GM12878 (cell line): ENCODE measurements around the gene SLC38A5. TPM values are rescaled to one million over a fixed set of nuclear protein-coding genes. Genes with fewer than 3 reads are reported as not detected.
A peak's percentile ranks its signal among the peaks of the same experiment; 100 is the strongest.

Experiments
- ATAC-seq: fragments of 200-7000 bp; cut with Tn5 transposase; 3 replicates; pipeline ENCODE4 v1.9.1; 2020; ENCODE audit warnings: mild to moderate bottlenecking, moderate library complexity
- BruUV-seq: library from RNA; stranded (reverse); fragments of 400-500 nt; replicated peaks from 2 replicates; lab custom pipeline; 2021; lab: Mats Ljungman, UMichigan
- CTCF ChIA-PET: fragments of 300-600 bp; sonication (Branson Sonifier 250); formaldehyde crosslinking; extraction: SDS; loops from one replicate; lab custom pipeline; 2021; ENCODE audit warnings: inconsistent platforms; lab: Yijun Ruan, JAX
- POLR2A ChIA-PET: fragments of 350-600 bp; formaldehyde crosslinking; extraction: SDS; loops from one replicate; lab custom pipeline; 2021; ENCODE audit warnings: inconsistent platforms; lab: Charles Lee
- RAD21 ChIA-PET: fragments of 300-600 bp; sonication (Branson Sonifier 250); formaldehyde crosslinking; loops from one replicate; lab custom pipeline; 2023; ENCODE audit warnings: antibody characterized with exemption; ENCODE audit not compliant: unreplicated experiment; lab: Charles Lee
- SMC1A ChIA-PET: fragments of 300-600 bp; sonication (Branson Sonifier 250); formaldehyde crosslinking; loops from one replicate; lab custom pipeline; 2023; ENCODE audit not compliant: unreplicated experiment, uncharacterized antibody; lab: Charles Lee
- DNase-seq: peaks from one replicate; pipeline ENCODE4 v3.0.0-alpha.2; 2011; ENCODE audit warnings: low read depth, low spot score
- FAIRE-seq: peaks from 3 replicates; lab custom pipeline; 2011; peaks lifted over from hg19 to GRCh38; lab: Jason Lieb, UNC
- H2AFZ ChIP-seq: 2 replicates; pipeline ENCODE4 v1.6.0; 2011; ENCODE audit warnings: low read depth, low read length, control low read depth; ENCODE audit not compliant: control insufficient read depth
- H3K27ac ChIP-seq: 2 replicates; pipeline ENCODE4 v1.5.1; 2011; ENCODE audit warnings: control low read depth; ENCODE audit not compliant: control insufficient read depth, insufficient read depth
- H3K27me3 ChIP-seq, 2 experiments: replicated peaks in 1 of 2; 2 replicates each; pipeline versions ENCODE4 v1.6.0 to v1.6.1; 2011; ENCODE audit warnings: low read length in 1 of 2; ENCODE audit not compliant: control insufficient read depth in 2 of 2, insufficient read depth in 2 of 2
- H3K36me3 ChIP-seq, 2 experiments: 2 replicates each; pipeline ENCODE4 v1.5.1; 2011; ENCODE audit warnings: low read length in 1 of 2; ENCODE audit not compliant: control insufficient read depth in 2 of 2, insufficient read depth in 2 of 2
- H3K4me1 ChIP-seq: 2 replicates; pipeline ENCODE4 v1.6.1; 2011; ENCODE audit warnings: mild to moderate bottlenecking, low read length, moderate library complexity, mixed read lengths; ENCODE audit not compliant: control insufficient read depth, insufficient read depth
- H3K4me2 ChIP-seq: 2 replicates; pipeline ENCODE4 v1.6.0; 2011; ENCODE audit warnings: control low read depth; ENCODE audit not compliant: control insufficient read depth, insufficient read depth
- H3K4me3 ChIP-seq: fragments of 200-600 bp; sonication (generic); 2 replicates; pipeline ENCODE4 v1.5.1; 2016
- H3K79me2 ChIP-seq: 2 replicates; pipeline ENCODE4 v1.6.0; 2011; ENCODE audit warnings: low read length; ENCODE audit not compliant: control insufficient read depth, insufficient read depth
- H3K9ac ChIP-seq: 2 replicates; pipeline ENCODE4 v1.8.0; 2011; ENCODE audit warnings: low read length, control low read depth, mixed read lengths; ENCODE audit not compliant: control insufficient read depth, insufficient read depth
- H3K9me3 ChIP-seq: replicated peaks from 3 replicates; pipeline ENCODE4 v1.5.1; 2011; ENCODE audit warnings: mild to moderate bottlenecking, low read length; ENCODE audit not compliant: control insufficient read depth, insufficient read depth
- H4K20me1 ChIP-seq: 2 replicates; pipeline ENCODE4 v1.6.0; 2011; ENCODE audit not compliant: control insufficient read depth, insufficient read depth
- ATF2 ChIP-seq: IDR thresholded peaks from 2 replicates; pipeline ENCODE4 v1.6.1; 2012; ENCODE audit warnings: low read length, inconsistent platforms
- ELK1 ChIP-seq: IDR thresholded peaks from 2 replicates; pipeline ENCODE4 v1.6.1; 2012; ENCODE audit warnings: low read depth, low read length, improper control_type of control experiment
- MLLT1 ChIP-seq: fragments of 450-650 bp; IDR thresholded peaks from 2 replicates; pipeline ENCODE4 v1.6.1; 2016; ENCODE audit warnings: mild to moderate bottlenecking
- MXI1 ChIP-seq: fragments of 150-350 bp; IDR thresholded peaks from 2 replicates; pipeline ENCODE4 v1.6.1; 2011; ENCODE audit warnings: low read depth, mild to moderate bottlenecking, inconsistent platforms, low read length, improper control_type of control experiment
- POU2F2 ChIP-seq: IDR thresholded peaks from 3 replicates; pipeline ENCODE4 v1.6.1; 2011; ENCODE audit warnings: low read depth, mild to moderate bottlenecking, low read length, borderline replicate concordance
- PRDM15 ChIP-seq: fragments of 450-650 bp; formaldehyde crosslinking; IDR thresholded peaks from 2 replicates; pipeline ENCODE4 v1.4.0; 2020; ENCODE audit warnings: mild to moderate bottlenecking, moderate library complexity
- SIX5 ChIP-seq: IDR thresholded peaks from 2 replicates; pipeline ENCODE4 v1.6.1; 2011; ENCODE audit warnings: mild to moderate bottlenecking, low read depth, low read length, moderate library complexity; ENCODE audit not compliant: severe bottlenecking
- ZBTB4 ChIP-seq: fragments of 450-650 bp; formaldehyde crosslinking; IDR thresholded peaks from 2 replicates; pipeline ENCODE4 v1.4.0; 2022; ENCODE audit warnings: mild to moderate bottlenecking, moderate library complexity
- ZSCAN29 ChIP-seq: fragments of 450-650 bp; IDR thresholded peaks from 2 replicates; pipeline ENCODE4 v1.6.1; 2017; ENCODE audit warnings: mild to moderate bottlenecking, moderate library complexity
- WGBS: methylation state at CpG from one replicate; pipeline ENCODE4 v1.1.6; 2016; ENCODE audit warnings: low lambda C conversion rate; ENCODE audit not compliant: insufficient replicate concordance, insufficient coverage; ENCODE audit errors: missing lambda C conversion rate; 5-methylcytosine and 5-hydroxymethylcytosine counted together
- in situ Hi-C: fragments of 300-500 bp; cut with MboI; formaldehyde crosslinking; loops from 9 replicates; pipeline ENCODE4 v1.14.3; 2018; ENCODE audit warnings: mixed read lengths
- intact Hi-C: fragments of 100-400 bp; cut with micrococcal nuclease; formaldehyde crosslinking; loops from one replicate; pipeline ENCODE4 v1.14.2; 2022; ENCODE audit not compliant: unreplicated experiment
- polyA plus RNA-seq, 11 experiments: library from polyadenylated mRNA; depleted of rRNA in 4 of 11; unstranded in 6 of 11; stranded (reverse) in 5 of 11; fragments of >200 nt; fragmentation: Nextera tagmentation in 4 of 11; fragmentation: Illumina TruSeq in 1 of 11; extraction: Ambion mirVana in 4 of 11; extraction: Trizol in 1 of 11; gene quantifications; 1 replicate in 1 of 11; 2 replicates in 10 of 11; pipeline versions ENCODE4 v1.2.1 to v1.2.3, GENCODE V29; 2011 to 2016; ENCODE audit warnings: inconsistent platforms in 2 of 11, missing spikeins in 2 of 11, low read depth in 1 of 11
- total RNA-seq, 4 experiments: library from RNA; depleted of rRNA in 3 of 4; stranded (reverse); fragments of >200 nt in 3 of 4; fragmentation: Illumina TruSeq in 1 of 4; extraction: Trizol in 1 of 4; gene quantifications; 2 replicates each; pipeline versions ENCODE4 v1.2.1 to v1.2.3, GENCODE V29; 2013 to 2021

The SLC38A5 gene
- total and polyA plus RNA-seq, 10 of the 15 experiments (the other 5 are each of a cell fraction or from before 2014, with no cell fraction given), result 4.2 to 108 (median 70.6) TPM

GRCh38 chrX:48508400-48509244 lies 38.6 kb upstream of the SLC38A5 start, which contains the start of gene PORCN:
Gene PORCN (plus strand): TSS chrX:48508992. CDS start chrX:48509821, 829 bp downstream.
- Histone ChIP-seq H3K27ac (peak within 1 kb of the TSS; percentile 77), H3K9me3 (no peaks in the 10 kb centered on the region), H3K79me2 (no peaks in the 10 kb centered on the region), H3K27me3 (no peaks in the 10 kb centered on the region), H3K4me2 (peak within 1 kb of the TSS; percentile 68), H2AFZ (peak within 1 kb of the TSS; percentile 59), H4K20me1 (no peaks in the 10 kb centered on the region), H3K4me1 (no peaks in the 10 kb centered on the region; the same call in 1 of the 2 replicates), H3K36me3 (no peaks in the 10 kb centered on the region), H3K9ac (peak within 1 kb of the TSS; percentile 61), H3K4me3 (peak within 1 kb of the TSS; percentile 79)
- RAD21 ChIA-PET, result interaction anchor here (0.6 to 1.2 kb wide), 4 partner anchors 31 to 1417 kb away, joined by 3 to 4 read pairs (median 4); partner anchors contain the start of gene TBC1D25
- in situ Hi-C loops, result no loop called here
- SMC1A ChIA-PET, result interaction anchor here (0.9 to 1.9 kb wide), 5 partner anchors 14 to 87 kb away, joined by 3 to 7 read pairs (median 4); partner anchors contain the start of gene TBC1D25
- FAIRE-seq (peak; percentile 94), ATAC-seq (peak; percentile 97), DNase-seq (peak; percentile 33)
- BruUV-seq, result TSS peak; percentile 97
- whole genome bisulfite sequencing, result 26% methylated on average over 35 of the region's 65 CpGs
- POLR2A ChIA-PET, result interaction anchor here (0.5 to 1.2 kb wide), 7 partner anchors 14 to 450 kb away, joined by 3 to 8 read pairs (median 3); partner anchors contain the start of genes FTSJ1 and TBC1D25
- intact Hi-C loops, result loop anchor here (1.0 to 2.0 kb wide), 2 partner anchors 13 to 32 kb away; partner anchors contain the start of genes EBP and FTSJ1
- CTCF ChIA-PET, result interaction anchor here (1.5 kb wide), 2 partner anchors 31 to 34 kb away, joined by 3 to 4 read pairs; partner anchors contain the start of gene TBC1D25
- TF ChIP-seq MLLT1, result peak; percentile 28; the same call in 1 of the 2 replicates
- no peak for TF ChIP-seq SIX5
- no peak for TF ChIP-seq PRDM15 (CRISPR knock-in tag)
- no peak for TF ChIP-seq ZSCAN29
- no peak for TF ChIP-seq ATF2
- peak; percentile 91 for TF ChIP-seq POU2F2
- TF ChIP-seq MXI1, result peak; percentile 37; the same call in 1 of the 2 replicates
- no peak for TF ChIP-seq ZBTB4 (CRISPR knock-in tag)
- TF ChIP-seq ELK1, result no peak
